ENCODE measurements around the gene ME3. TPM values are rescaled to one million over a fixed set of nuclear protein-coding genes. Genes with fewer than 3 reads are reported as not detected.

ME3 gene
- total RNA-seq, 1 experiment from 2014 or later = 14.2 TPM

GRCh38 chr11:86718999-86719398 is 46.6 kb upstream of the ME3 start:
- CTCF ChIA-PET = no interaction called here
- H3K4me3 Mint-ChIP-seq (ENCODE audit: low read depth, unreplicated experiment) = no peak overlapping the region
- no TSS peak for BruUV-seq (replicated peaks)
- no peaks in the 10 kb centered on the region for H3K27me3 Mint-ChIP-seq (ENCODE audit: unreplicated experiment)
- no peak overlapping the region for H3K27ac Mint-ChIP-seq (ENCODE audit: unreplicated experiment)
- peaks cover 8% of the 10 kb centered on the region for H3K9me3 Mint-ChIP-seq (ENCODE audit: low read depth, unreplicated experiment)
- no peak for DNase-seq
- peaks cover 42% of the 10 kb centered on the region for H3K4me1 Mint-ChIP-seq (ENCODE audit: low read depth, unreplicated experiment)
- H3K36me3 Mint-ChIP-seq (ENCODE audit: insufficient read depth, unreplicated experiment) = peaks cover 5% of the 10 kb centered on the region
- no peak for TF ChIP-seq CTCF (IDR thresholded peaks at IDR 0.05; ENCODE audit: unreplicated experiment)
- intact Hi-C loops (cut with micrococcal nuclease; ENCODE audit: unreplicated experiment) = no loop called here

GRCh38 chr11:86718521-86718920 is 46.1 kb upstream of the ME3 start:
- DNase-seq = no peak
- TF ChIP-seq CTCF (IDR thresholded peaks at IDR 0.05; ENCODE audit: unreplicated experiment) = no peak
- H3K27me3 Mint-ChIP-seq (ENCODE audit: unreplicated experiment) = no peaks in the 10 kb centered on the region
- H3K4me1 Mint-ChIP-seq (ENCODE audit: low read depth, unreplicated experiment) = peaks cover 42% of the 10 kb centered on the region
- H3K4me3 Mint-ChIP-seq (ENCODE audit: low read depth, unreplicated experiment) = no peak overlapping the region
- no peak overlapping the region for H3K27ac Mint-ChIP-seq (ENCODE audit: unreplicated experiment)
- peaks cover 5% of the 10 kb centered on the region for H3K36me3 Mint-ChIP-seq (ENCODE audit: insufficient read depth, unreplicated experiment)
- peaks cover 8% of the 10 kb centered on the region for H3K9me3 Mint-ChIP-seq (ENCODE audit: low read depth, unreplicated experiment)
- CTCF ChIA-PET = no interaction called here
- BruUV-seq (replicated peaks) = no TSS peak
- intact Hi-C loops (cut with micrococcal nuclease; ENCODE audit: unreplicated experiment) = no loop called here

- no peak overlapping the region for H3K4me3 Mint-ChIP-seq (ENCODE audit: low read depth, unreplicated experiment)
- H3K36me3 Mint-ChIP-seq (ENCODE audit: insufficient read depth, unreplicated experiment) = peaks cover 5% of the 10 kb centered on the region
- no peak overlapping the region for H3K27ac Mint-ChIP-seq (ENCODE audit: unreplicated experiment)
- CTCF ChIA-PET = no interaction called here
- no peaks in the 10 kb centered on the region for H3K27me3 Mint-ChIP-seq (ENCODE audit: unreplicated experiment)
- no TSS peak for BruUV-seq (replicated peaks)
- TF ChIP-seq CTCF (IDR thresholded peaks at IDR 0.05; ENCODE audit: unreplicated experiment) = no peak
- no peak for DNase-seq
- peaks cover 42% of the 10 kb centered on the region for H3K4me1 Mint-ChIP-seq (ENCODE audit: low read depth, unreplicated experiment)
- H3K9me3 Mint-ChIP-seq (ENCODE audit: low read depth, unreplicated experiment) = peaks cover 5% of the 10 kb centered on the region
- intact Hi-C loops (cut with micrococcal nuclease; ENCODE audit: unreplicated experiment) = no loop called here
Observed at GRCh38 chr11:86717817-86718501, 45.5 kb upstream of the ME3 start.

DNA sequence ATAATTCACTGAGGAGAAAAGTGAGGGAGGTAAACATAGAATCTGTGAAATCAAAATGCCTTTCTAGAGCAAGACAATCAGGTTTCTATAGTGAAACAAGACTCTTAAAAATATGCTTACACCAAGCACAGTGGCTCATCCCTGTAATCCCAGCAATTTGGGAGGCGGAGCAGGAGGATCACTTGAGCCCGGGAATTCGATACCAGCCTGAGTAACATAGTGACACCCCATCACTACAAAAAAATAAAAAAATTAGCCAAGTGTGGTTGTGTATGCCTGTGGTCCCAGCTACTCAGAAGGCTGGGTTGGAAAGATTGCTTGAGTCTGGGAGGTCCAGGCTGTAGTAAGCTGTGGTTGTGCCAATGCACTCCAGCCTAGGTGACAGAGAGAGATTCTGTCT is 43.2 kb upstream of the ME3 start:
- intact Hi-C loops (cut with micrococcal nuclease; ENCODE audit: unreplicated experiment) = no loop called here
- peaks cover 33% of the 10 kb centered on the region for H3K4me1 Mint-ChIP-seq (ENCODE audit: low read depth, unreplicated experiment)
- BruUV-seq (replicated peaks) = no TSS peak
- no peak for TF ChIP-seq CTCF (IDR thresholded peaks at IDR 0.05; ENCODE audit: unreplicated experiment)
- no peak overlapping the region for H3K4me3 Mint-ChIP-seq (ENCODE audit: low read depth, unreplicated experiment)
- no peaks in the 10 kb centered on the region for H3K36me3 Mint-ChIP-seq (ENCODE audit: insufficient read depth, unreplicated experiment)
- DNase-seq = no peak
- peaks cover 2% of the 10 kb centered on the region for H3K9me3 Mint-ChIP-seq (ENCODE audit: low read depth, unreplicated experiment)
- no peak overlapping the region for H3K27ac Mint-ChIP-seq (ENCODE audit: unreplicated experiment)
- CTCF ChIA-PET = no interaction called here
- no peaks in the 10 kb centered on the region for H3K27me3 Mint-ChIP-seq (ENCODE audit: unreplicated experiment)
